ENCODE measurements around the gene FAM219B.

Gene FAM219B

DNA sequence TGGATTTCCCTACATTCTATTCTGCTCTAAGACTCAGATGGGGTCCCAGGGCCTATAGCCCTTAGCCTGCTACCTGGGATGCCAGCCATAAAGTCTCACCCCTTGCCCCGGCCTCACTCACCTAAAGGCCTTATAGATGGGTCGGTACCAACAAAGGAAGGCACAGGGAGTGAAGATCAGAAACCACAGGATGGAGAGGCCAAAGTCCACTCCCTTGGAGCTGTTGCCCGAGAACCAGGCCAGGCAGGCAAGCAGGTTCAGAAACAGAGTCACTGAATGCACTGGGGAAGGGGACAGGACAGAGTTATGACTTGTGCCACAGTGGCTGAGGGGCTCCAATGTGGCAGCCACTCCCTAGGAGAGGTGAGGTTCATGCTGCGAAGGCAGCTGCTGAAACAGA, 56.3 kb downstream of the FAM219B start:
- H3K4me3 ChIP-seq (ENCODE audit: low read depth, low read length), result no peak overlapping the region
- TF ChIP-seq CTCF (IDR thresholded peaks at IDR 0.05; ENCODE audit: low read depth, low read length, missing control alignments), result no peak
- DNase-seq (ENCODE audit: low read depth), result no peak

All from GM12864 (cell line).